HepG2 (cell line): Measurements from ENCODE around the gene LCLAT1. TPM values are rescaled to one million over a fixed set of nuclear protein-coding genes. Genes with fewer than 3 reads are reported as not detected.

Experiments used
- AKAP8 ChIP-seq: sonication (generic); formaldehyde crosslinking; IDR thresholded peaks from 2 replicates; pipeline ENCODE4 v1.5.1; 2020; ENCODE audit warnings: mild to moderate bottlenecking, missing genetic modification reagents
- CBFB ChIP-seq: sonication (generic); formaldehyde crosslinking; IDR thresholded peaks from 2 replicates; pipeline ENCODE4 v1.4.0; 2020; ENCODE audit warnings: missing genetic modification reagents
- EHMT2 ChIP-seq: fragments of 200-600 bp; sonication (generic); IDR thresholded peaks from 2 replicates; pipeline ENCODE4 v1.7.0; 2017; ENCODE audit warnings: antibody characterized with exemption, low read depth, low read length, borderline replicate concordance
- ETV5 ChIP-seq: IDR thresholded peaks from 2 replicates; pipeline ENCODE4 v1.6.1; 2018; ENCODE audit warnings: missing biosample characterization, missing genetic modification reagents, inconsistent platforms, borderline replicate concordance
- EZH2 ChIP-seq: conservative IDR thresholded peaks from 2 replicates; pipeline ENCODE4 v1.6.1; 2012; ENCODE audit warnings: mild to moderate bottlenecking, low read depth, low read length, moderate library complexity
- FOXK1 ChIP-seq: sonication (generic); formaldehyde crosslinking; IDR thresholded peaks from 2 replicates; pipeline ENCODE4 v1.4.0; 2020; ENCODE audit warnings: low read depth, missing genetic modification reagents, borderline replicate concordance
- GTF2F1 ChIP-seq: fragments of 150-350 bp; IDR thresholded peaks from 2 replicates; pipeline ENCODE4 v1.6.1; 2014; ENCODE audit warnings: low read length
- HDAC2 ChIP-seq: sonication (generic); formaldehyde crosslinking; IDR thresholded peaks from 2 replicates; pipeline ENCODE4 v1.4.0; 2020; ENCODE audit warnings: missing genetic modification reagents
- MED1 ChIP-seq: sonication (generic); formaldehyde crosslinking; IDR thresholded peaks from 2 replicates; pipeline ENCODE4 v1.4.0; 2020; ENCODE audit warnings: missing genetic modification reagents
- MIER3 ChIP-seq: IDR thresholded peaks from 2 replicates; pipeline ENCODE4 v1.6.1; 2016; ENCODE audit warnings: missing compliant biosample characterization, borderline replicate concordance
- PPARG ChIP-seq: conservative IDR thresholded peaks from 2 replicates; pipeline ENCODE4 v1.6.1; 2016; ENCODE audit warnings: missing biosample characterization, missing genetic modification reagents
- RORA ChIP-seq: sonication (generic); formaldehyde crosslinking; IDR thresholded peaks from 2 replicates; pipeline ENCODE4 v1.5.0; 2020; ENCODE audit warnings: mild to moderate bottlenecking, missing genetic modification reagents, moderate library complexity
- SALL1 ChIP-seq: sonication (generic); formaldehyde crosslinking; IDR thresholded peaks from 2 replicates; pipeline ENCODE4 v1.8.0; 2022; ENCODE audit warnings: mild to moderate bottlenecking, missing genetic modification reagents
- SRSF4 ChIP-seq: fragments of 200-400 bp; formaldehyde crosslinking; IDR thresholded peaks from one replicate; pipeline ENCODE4 v1.6.1; 2018; ENCODE audit warnings: mild to moderate bottlenecking, low read depth, low read length, moderate library complexity; ENCODE audit not compliant: poor library complexity, severe bottlenecking
- STAG1 ChIP-seq: sonication (generic); formaldehyde crosslinking; IDR thresholded peaks from 2 replicates; pipeline ENCODE4 v1.4.0; 2020; ENCODE audit warnings: missing genetic modification reagents
- XRCC5 ChIP-seq: fragments of 200-400 bp; formaldehyde crosslinking; optimal IDR thresholded peaks from 2 replicates; pipeline ENCODE3; 2017; ENCODE audit warnings: mild to moderate bottlenecking, low read length
- ZBTB4 ChIP-seq: sonication (generic); formaldehyde crosslinking; IDR thresholded peaks from 2 replicates; pipeline ENCODE4 v1.4.0; 2020; ENCODE audit warnings: missing genetic modification reagents, mild to moderate bottlenecking, borderline replicate concordance
- ZC3H13 ChIP-seq: sonication (generic); formaldehyde crosslinking; IDR thresholded peaks from 2 replicates; pipeline ENCODE4 v1.8.1; 2023; ENCODE audit warnings: mild to moderate bottlenecking, missing genetic modification reagents, moderate library complexity
- ZC3H4 ChIP-seq: sonication (generic); formaldehyde crosslinking; IDR thresholded peaks from 2 replicates; pipeline ENCODE4 v1.4.0; 2020; ENCODE audit warnings: missing genetic modification reagents, borderline replicate concordance
- ZFX ChIP-seq: sonication (generic); formaldehyde crosslinking; IDR thresholded peaks from 2 replicates; pipeline ENCODE4 v1.4.0; 2020; ENCODE audit warnings: mild to moderate bottlenecking, low read depth, missing genetic modification reagents, moderate library complexity
- ZSCAN22 ChIP-seq: sonication (generic); formaldehyde crosslinking; IDR thresholded peaks from 2 replicates; pipeline ENCODE4 v1.4.0; 2020; ENCODE audit warnings: mild to moderate bottlenecking, missing genetic modification reagents
- polyA plus RNA-seq, 8 experiments: library from polyadenylated mRNA; depleted of rRNA in 3 of 8; stranded (reverse) in 7 of 8; unstranded in 1 of 8; fragments of >200 nt; fragmentation: Illumina TruSeq in 4 of 8; extraction: Trizol in 4 of 8; gene quantifications; 2 replicates each; pipeline versions ENCODE4 v1.2.1 to v1.2.3, GENCODE V29; 2011 to 2016; ENCODE audit warnings: low read depth in 4 of 8, missing spikeins in 1 of 8, mixed read lengths in 1 of 8; ENCODE audit not compliant: insufficient read depth in 1 of 8
- total RNA-seq, 5 experiments: library from RNA; depleted of rRNA; stranded (reverse); fragments of >200 nt; fragmentation: Illumina TruSeq; extraction: Trizol; gene quantifications; 2 replicates each; pipeline ENCODE4 v1.2.3, GENCODE V29; 2016; ENCODE audit warnings: low read depth in 1 of 5
- TF ChIP-seq, protein P1 (sequence below): sonication (generic); formaldehyde crosslinking; IDR thresholded peaks from 2 replicates; pipeline ENCODE4 v1.5.1; 2020; ENCODE audit warnings: missing genetic modification reagents, mild to moderate bottlenecking, borderline replicate concordance
- TF ChIP-seq, protein P2 (sequence below): sonication (generic); formaldehyde crosslinking; IDR thresholded peaks from 2 replicates; pipeline ENCODE4 v1.5.1; 2020; ENCODE audit warnings: mild to moderate bottlenecking, missing genetic modification reagents

Gene LCLAT1
- total and polyA plus RNA-seq, 2 of the 13 experiments (the other 11 are each of a cell fraction or from before 2014, with no cell fraction given) = 18.0 to 28.0 TPM

- TF ChIP-seq XRCC5 = peak; percentile 45
- peak; percentile 13; the same call in 1 of the 2 replicates for TF ChIP-seq EHMT2
- TF ChIP-seq CBFB (CRISPR knock-in tag) = no peak
- TF ChIP-seq MED1 (CRISPR knock-in tag) = 0 out of 2 replicates have a peak, but pooled peaks have one; percentile 43
- TF ChIP-seq ZSCAN22 (CRISPR knock-in tag) = no peak
- no peak for TF ChIP-seq ZC3H13 (CRISPR knock-in tag)
- TF ChIP-seq, protein P1, sequence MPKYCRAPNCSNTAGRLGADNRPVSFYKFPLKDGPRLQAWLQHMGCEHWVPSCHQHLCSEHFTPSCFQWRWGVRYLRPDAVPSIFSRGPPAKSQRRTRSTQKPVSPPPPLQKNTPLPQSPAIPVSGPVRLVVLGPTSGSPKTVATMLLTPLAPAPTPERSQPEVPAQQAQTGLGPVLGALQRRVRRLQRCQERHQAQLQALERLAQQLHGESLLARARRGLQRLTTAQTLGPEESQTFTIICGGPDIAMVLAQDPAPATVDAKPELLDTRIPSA (CRISPR knock-in tag) = no peak
- TF ChIP-seq EZH2 = no peak
- TF ChIP-seq, protein P2, sequence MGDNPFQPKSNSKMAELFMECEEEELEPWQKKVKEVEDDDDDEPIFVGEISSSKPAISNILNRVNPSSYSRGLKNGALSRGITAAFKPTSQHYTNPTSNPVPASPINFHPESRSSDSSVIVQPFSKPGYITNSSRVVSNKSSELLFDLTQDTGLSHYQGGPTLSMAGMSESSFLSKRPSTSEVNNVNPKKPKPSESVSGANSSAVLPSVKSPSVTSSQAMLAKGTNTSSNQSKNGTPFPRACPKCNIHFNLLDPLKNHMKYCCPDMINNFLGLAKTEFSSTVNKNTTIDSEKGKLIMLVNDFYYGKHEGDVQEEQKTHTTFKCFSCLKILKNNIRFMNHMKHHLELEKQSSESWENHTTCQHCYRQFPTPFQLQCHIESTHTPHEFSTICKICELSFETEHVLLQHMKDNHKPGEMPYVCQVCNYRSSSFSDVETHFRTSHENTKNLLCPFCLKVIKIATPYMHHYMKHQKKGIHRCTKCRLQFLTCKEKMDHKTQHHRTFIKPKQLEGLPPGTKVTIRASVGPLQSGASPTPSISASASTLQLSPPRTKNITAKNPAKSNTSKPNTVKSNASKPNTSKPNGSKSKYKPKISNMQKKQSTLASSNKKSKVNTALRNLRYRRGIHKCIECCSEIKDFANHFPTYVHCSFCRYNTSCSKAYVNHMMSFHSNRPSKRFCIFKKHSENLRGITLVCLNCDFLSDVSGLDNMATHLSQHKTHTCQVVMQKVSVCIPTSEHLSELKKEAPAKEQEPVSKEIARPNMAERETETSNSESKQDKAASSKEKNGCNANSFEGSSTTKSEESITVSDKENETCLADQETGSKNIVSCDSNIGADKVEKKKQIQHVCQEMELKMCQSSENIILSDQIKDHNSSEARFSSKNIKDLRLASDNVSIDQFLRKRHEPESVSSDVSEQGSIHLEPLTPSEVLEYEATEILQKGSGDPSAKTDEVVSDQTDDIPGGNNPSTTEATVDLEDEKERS (CRISPR knock-in tag) = no peak
- peak; percentile 34; the same call in 1 of the 2 replicates for TF ChIP-seq RORA (CRISPR knock-in tag)
- TF ChIP-seq MIER3 = peak; percentile 33; the same call in 1 of the 2 replicates
- no peak for TF ChIP-seq ETV5 (CRISPR knock-in tag)
- TF ChIP-seq ZC3H4 (CRISPR knock-in tag) = no peak
- TF ChIP-seq AKAP8 (CRISPR knock-in tag) = no peak
- 0 out of 2 replicates have a peak, but pooled peaks have one; percentile 26 for TF ChIP-seq ZFX
- TF ChIP-seq ZBTB4 (CRISPR knock-in tag) = no peak
- no peak for TF ChIP-seq PPARG
- TF ChIP-seq HDAC2 (CRISPR knock-in tag) = peak; percentile 60
- TF ChIP-seq GTF2F1 = no peak
- TF ChIP-seq SALL1 (CRISPR knock-in tag) = peak; percentile 91
- no peak for TF ChIP-seq SRSF4
- no peak for TF ChIP-seq STAG1 (CRISPR knock-in tag)
- TF ChIP-seq FOXK1 (CRISPR knock-in tag) = 0 out of 2 replicates have a peak, but pooled peaks have one; percentile 72
Observed at GRCh38 chr2:30511122-30512083, 64.4 kb downstream of the LCLAT1 start (continued).
